GM06990 (cell line): ENCODE data around the gene NDUFC1.

Experiments used
- DNase-seq: peaks from one replicate; pipeline ENCODE4 v3.0.0-alpha.2; 2011; ENCODE audit not compliant: insufficient read length; ENCODE audit errors: extremely low read depth
- H3K27me3 ChIP-seq: replicated peaks from 2 replicates; pipeline ENCODE4 v1.6.0; 2011; ENCODE audit warnings: low read length; ENCODE audit not compliant: control insufficient read depth, insufficient read depth
- H3K36me3 ChIP-seq: 2 replicates; pipeline ENCODE4 v1.5.1; 2011; ENCODE audit warnings: low read length; ENCODE audit not compliant: control insufficient read depth, insufficient read depth
- H3K4me3 ChIP-seq: replicated peaks from 2 replicates; pipeline ENCODE4 v1.5.1; 2011; ENCODE audit warnings: low read depth, mild to moderate bottlenecking, control low read depth, low read length
- TF ChIP-seq, protein P1 (sequence below): IDR thresholded peaks from 2 replicates; pipeline ENCODE4 v1.5.1; 2011; ENCODE audit warnings: low read length, control low read depth, mild to moderate bottlenecking, inconsistent platforms; ENCODE audit not compliant: insufficient read depth, poor library complexity, severe bottlenecking

NDUFC1 gene

DNA sequence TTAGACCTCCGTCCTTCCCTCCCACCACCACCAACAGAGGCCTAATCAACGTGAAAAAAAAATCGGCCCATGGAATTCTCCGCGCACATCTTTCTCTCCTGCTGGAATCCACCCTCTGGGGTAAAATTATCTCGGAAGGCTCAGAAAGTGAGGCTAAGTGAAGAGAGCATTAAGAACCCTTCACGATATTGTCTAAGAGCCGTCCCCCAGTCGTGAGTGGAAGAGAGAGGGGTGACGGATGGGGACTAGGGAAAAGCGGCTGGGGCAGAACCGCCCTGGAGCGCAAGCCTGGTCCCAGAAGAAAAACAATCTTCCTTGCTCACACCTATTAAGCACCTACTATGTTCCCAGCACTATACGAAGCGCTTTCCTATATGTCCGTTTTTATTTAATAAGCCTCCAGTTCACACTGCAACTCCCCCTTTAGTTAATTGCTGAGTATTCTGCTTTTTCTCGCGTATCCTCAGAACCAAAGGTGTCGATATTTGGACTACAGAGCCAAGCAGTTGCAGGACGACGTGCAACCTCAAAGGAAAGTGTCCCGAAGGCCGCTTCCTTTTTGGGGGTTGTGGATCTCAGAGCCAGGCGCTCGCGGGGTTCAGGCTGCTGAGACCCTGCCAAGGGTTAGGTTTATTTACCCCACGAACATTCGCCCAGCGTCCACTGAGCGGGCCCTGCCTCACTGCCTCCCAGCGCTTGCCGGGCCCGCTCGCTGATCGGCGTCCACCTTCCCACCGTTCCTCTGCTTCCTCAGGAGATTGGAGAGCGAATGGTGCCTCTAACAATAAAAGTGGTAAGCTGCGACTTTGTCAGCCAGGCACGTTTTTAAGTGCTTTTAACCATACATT lies 23.1 kb downstream of the NDUFC1 start:
- no peaks in the 10 kb centered on the region; the same call in 1 of the 2 replicates for H3K27me3 ChIP-seq
- no peak overlapping the region for H3K4me3 ChIP-seq
- DNase-seq, result no peak
- TF ChIP-seq, protein P1, sequence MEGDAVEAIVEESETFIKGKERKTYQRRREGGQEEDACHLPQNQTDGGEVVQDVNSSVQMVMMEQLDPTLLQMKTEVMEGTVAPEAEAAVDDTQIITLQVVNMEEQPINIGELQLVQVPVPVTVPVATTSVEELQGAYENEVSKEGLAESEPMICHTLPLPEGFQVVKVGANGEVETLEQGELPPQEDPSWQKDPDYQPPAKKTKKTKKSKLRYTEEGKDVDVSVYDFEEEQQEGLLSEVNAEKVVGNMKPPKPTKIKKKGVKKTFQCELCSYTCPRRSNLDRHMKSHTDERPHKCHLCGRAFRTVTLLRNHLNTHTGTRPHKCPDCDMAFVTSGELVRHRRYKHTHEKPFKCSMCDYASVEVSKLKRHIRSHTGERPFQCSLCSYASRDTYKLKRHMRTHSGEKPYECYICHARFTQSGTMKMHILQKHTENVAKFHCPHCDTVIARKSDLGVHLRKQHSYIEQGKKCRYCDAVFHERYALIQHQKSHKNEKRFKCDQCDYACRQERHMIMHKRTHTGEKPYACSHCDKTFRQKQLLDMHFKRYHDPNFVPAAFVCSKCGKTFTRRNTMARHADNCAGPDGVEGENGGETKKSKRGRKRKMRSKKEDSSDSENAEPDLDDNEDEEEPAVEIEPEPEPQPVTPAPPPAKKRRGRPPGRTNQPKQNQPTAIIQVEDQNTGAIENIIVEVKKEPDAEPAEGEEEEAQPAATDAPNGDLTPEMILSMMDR, result no peak
- no peaks in the 10 kb centered on the region for H3K36me3 ChIP-seq

DNA sequence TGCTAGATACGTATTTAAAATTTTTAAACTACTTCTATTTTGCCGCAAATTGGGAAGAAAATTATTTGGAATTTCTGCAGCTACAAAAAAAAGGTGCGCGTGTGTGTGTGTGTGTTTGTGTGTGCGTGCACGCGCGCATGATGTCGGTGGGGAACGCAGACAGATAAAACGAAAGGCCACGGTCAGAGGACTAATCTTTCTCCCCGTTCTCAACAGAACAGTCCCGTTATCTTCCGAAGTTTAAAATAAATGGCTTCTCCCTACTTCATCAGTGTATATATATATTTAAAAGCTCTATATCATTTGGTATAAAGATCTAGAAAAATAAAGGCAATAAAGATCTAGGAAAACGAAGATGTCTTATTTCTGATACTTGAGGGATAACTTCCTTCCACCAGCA lies 23.8 kb downstream of the NDUFC1 start:
- no peak overlapping the region for H3K4me3 ChIP-seq
- no peak for DNase-seq
- TF ChIP-seq, protein P1, result no peak
- H3K27me3 ChIP-seq, result no peaks in the 10 kb centered on the region; the same call in 1 of the 2 replicates
- H3K36me3 ChIP-seq, result no peaks in the 10 kb centered on the region

DNA sequence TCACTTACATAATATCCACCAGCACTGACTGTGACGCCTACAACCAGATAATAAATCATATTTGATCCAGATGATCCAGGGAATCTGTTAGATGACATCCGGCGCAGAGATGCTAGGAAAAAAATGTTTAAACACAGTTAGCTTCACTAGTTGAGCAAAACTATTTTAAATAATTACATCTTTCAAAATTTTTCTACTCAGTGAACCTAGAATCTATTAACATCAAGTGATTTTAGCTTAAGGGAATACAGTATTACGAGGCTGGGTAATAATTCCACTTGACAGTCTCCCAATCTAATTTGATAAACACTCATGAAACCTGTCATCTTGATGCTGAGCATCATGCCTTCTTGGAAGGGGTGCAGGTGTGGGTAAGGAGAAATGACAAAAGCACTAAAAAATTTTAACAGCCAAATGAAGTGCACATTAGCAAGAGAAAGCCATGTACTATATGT lies 27.0 kb downstream of the NDUFC1 start:
- no peak for DNase-seq
- TF ChIP-seq, protein P1, result no peak
- no peaks in the 10 kb centered on the region; the same call in 1 of the 2 replicates for H3K27me3 ChIP-seq
- no peak overlapping the region for H3K4me3 ChIP-seq
- no peaks in the 10 kb centered on the region for H3K36me3 ChIP-seq

DNA sequence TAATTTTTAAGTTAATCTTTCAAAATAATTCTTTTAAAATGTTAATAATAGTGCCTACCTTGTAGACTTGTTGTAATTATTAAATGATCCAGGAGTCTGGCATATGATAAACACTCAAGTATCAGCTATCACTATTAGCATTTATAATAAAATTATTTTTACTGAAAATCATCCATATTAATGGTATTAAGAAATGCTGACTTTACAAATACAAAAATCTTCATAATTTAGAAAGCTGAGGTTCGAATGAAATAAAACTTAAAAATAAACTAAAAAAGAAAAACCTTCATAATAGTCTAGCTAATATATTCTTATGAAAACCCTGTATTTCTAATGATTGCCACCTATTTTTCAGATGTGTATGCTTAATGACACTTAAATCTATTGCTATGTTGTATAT lies 27.5 kb downstream of the NDUFC1 start:
- TF ChIP-seq, protein P1, result no peak
- H3K4me3 ChIP-seq, result no peak overlapping the region
- H3K27me3 ChIP-seq, result no peaks in the 10 kb centered on the region; the same call in 1 of the 2 replicates
- no peaks in the 10 kb centered on the region for H3K36me3 ChIP-seq
- DNase-seq, result no peak

DNA sequence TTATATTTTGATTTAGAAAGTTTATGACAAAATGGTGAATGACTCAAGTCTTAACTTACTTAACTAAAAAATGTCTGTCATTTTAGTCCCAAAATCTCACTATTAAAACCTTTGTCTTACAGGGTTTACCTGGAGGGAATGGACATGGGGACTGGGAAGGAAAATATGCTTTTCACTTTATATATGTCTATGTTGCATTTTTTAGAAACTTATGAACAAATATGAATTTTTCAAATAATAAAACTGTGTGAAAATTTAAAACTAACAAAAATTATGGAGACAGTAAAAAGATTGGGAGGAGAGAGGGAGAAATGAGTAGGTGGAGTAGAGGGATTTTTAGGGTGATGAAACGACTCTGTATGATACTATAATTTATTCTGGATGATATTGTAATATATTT lies 28.4 kb downstream of the NDUFC1 start:
- no peak for DNase-seq
- H3K27me3 ChIP-seq, result no peaks in the 10 kb centered on the region
- H3K36me3 ChIP-seq, result no peaks in the 10 kb centered on the region
- TF ChIP-seq, protein P1, result no peak
- no peak overlapping the region for H3K4me3 ChIP-seq
